Dedifferentiated amniotic fluid mesenchymal stem cell (primary cell): Measurements from ENCODE around the gene CLK2.
A peak's percentile ranks its signal among the peaks of the same experiment; 100 is the strongest.
"Not testable (repeated sequence)": the region's sequence is repeated elsewhere in the genome, so short reads cannot be mapped to it uniquely, and the experiment has no call there.

ENCODE experiments used
- DNase-seq: peaks from one replicate; pipeline ENCODE4 v3.0.0-alpha.2; 2016; ENCODE audit errors: extremely low spot score

The CLK2 gene

GRCh38 chr1:155242805-155243358, 30.4 kb downstream of the CLK2 start:
- DNase-seq: no peak

DNA sequence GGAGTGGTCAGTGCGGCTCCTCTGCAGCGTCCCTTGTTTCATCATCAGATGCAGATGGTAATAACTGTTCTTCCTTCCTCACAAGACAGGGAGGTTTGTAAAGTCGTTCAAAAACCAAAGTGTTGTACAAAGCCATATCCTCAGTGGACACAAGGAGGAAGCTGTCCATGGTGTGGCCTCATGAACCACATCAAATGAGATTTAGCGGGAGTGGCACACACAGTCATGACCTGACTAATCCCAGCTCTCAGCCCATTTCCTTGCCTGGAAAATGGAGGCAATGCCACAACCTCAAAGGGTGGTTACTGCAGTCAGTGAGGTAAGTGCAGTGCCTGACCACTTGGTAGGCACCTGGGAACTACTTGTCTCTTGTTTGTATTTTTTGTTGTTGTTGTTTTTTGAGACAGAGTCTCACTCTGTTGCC, 31.5 kb downstream of the CLK2 start:
- no peak for DNase-seq

DNA sequence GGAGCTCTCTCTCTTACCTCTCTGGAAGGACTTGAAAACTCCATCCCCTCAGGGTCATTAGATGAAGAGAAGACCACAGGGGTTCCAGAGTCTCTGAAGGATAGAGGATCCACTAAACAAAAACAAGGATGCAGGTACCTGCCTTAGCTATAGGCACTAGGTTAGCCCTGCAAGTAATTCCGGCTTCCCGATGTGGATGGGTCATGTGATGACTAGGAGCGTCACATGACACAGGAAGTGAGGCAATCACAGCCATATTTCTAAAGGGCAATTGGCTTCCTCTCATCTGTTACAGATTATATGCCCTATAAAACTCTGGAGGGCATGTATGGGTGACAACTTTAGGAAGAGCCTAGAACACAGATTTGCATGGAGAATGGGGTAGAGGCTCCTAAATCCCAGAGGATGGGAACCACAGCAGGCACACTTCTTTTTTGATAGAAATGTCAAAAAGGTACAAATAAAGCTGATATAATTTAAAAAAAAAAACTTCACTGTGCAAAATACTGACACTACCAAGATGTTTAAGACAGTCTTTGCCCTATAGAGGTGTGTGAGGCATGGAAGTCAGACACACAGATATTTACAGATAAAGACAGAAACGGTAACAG, 32.1 kb downstream of the CLK2 start:
- peak; percentile 82 for DNase-seq

DNA sequence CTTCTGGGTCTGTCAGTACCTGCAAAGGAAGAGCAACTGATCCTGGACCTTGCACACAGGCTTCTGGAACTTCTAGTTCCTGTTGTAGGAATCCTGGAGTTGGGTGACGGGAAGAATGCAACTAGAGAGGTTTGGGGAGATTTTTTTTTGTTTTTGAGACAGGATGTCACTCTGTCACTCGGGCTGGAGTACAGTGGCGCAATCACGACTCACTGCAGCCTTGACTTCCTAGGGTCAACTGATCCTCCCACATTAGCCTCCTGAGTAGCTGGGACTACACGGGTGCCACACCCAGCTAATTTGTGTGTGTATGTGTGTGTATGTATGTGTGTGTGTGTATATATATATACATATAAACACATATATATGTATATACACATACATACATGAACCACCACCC, 36.9 kb downstream of the CLK2 start:
- DNase-seq: no peak

DNA sequence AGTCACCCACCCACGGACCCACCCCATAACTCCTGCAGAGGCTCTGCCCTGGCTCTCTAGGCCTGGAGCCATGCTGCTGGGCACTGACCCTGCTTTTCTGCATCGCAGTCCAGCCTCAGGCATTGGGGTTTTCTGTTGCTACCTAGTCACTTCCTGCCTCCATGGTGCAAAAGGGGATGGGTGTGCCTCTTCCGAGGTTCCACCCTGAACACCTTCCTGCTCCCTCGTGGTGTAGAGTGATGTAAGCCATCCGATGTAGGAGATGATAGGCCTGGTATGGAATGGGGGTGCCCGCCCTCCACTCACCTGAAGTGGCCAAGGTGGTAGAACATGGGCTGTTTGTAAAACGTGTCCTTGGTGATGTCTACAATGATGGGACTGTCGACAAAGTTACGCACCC, 37.9 kb downstream of the CLK2 start:
- DNase-seq: not testable (repeated sequence)

DNA sequence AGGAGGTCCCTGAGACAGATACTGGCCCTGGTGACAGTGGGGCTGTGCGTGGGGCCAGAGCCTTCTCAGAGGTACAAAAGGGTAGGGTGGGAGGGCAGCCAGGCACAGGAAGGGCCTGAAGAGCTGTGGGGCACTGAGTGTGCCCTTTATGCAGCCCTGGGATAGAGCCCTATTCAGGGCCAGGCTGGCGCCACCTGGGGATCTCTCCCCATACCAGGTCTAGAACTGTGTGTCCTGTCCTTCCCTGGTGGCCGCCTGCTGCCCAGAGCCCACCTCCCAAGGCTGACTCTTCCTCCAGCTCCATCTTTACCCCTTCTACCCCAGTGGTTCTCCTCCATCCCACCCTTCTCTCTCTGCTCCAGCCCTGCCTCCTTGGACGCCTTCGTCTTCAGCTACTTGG, 39.8 kb downstream of the CLK2 start:
- DNase-seq: not testable (repeated sequence)

DNA sequence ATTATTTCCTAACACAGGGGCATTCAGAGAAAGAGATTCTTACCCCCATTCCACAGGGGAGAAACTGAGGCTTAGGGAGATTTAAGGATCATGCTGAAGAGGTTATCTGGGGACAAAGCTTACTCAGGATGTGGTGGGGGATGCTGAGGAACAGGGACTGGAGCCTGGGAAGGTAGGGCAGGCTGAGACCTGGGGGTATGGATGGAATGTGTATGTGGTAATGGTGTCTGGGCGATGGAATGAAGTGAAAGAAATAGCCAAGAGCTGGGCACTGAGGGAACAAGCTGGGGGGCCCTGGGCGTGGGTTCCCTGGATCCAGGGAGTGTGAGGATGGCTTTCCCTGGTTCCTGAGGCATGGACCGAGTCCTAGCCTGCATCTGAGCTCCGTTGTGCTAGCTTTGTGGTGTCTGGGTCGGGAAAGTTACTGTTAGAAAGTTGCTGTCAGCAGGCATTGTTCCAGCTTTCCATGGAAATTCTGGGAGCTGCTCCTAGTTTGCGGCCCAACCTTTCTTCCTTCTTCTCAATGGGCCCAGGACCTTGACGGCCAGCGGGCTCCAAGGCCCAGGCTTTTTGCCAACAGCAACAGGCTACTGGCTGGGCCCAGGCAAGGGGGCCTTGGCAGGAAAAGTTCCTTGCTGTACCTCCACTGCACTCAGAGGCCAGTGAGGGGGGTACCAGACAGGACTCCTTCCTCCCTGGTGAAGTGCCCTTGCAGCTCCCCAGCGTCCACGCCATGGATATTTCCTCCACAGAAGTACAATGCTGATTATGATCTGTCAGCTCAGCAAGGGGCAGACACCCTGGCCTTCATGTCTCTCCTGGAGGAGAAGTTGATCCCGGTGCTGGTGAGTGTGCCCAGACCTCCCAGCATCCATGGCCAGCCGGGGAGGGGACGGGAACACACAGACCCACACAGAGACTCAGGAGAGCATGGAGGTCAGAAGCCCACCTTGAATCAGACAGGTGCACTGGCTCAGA, 41.0 kb downstream of the CLK2 start:
- DNase-seq: not testable (repeated sequence)

DNA sequence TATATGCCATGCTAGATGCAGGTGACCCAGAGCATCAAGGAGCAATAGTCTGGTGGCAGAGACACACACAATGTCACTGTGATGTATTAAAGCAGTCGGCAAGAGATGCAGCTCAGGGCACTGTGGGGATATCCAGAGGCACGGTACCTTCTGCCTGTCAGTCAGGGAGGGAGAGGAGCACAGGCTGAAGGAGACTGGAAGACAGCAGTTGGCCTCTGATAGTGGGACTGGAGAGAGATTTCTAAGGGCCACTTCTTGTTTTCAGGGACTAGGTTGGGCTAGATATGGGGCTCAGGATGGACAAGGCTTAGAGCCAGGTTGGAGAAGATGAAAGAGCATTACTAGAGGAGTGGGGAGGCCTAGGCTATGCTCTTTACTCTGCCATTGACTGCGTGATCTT, 42.0 kb downstream of the CLK2 start:
- not testable (repeated sequence) for DNase-seq

GRCh38 chr1:155228096-155228427, 45.2 kb downstream of the CLK2 start:
- no peak for DNase-seq

DNA sequence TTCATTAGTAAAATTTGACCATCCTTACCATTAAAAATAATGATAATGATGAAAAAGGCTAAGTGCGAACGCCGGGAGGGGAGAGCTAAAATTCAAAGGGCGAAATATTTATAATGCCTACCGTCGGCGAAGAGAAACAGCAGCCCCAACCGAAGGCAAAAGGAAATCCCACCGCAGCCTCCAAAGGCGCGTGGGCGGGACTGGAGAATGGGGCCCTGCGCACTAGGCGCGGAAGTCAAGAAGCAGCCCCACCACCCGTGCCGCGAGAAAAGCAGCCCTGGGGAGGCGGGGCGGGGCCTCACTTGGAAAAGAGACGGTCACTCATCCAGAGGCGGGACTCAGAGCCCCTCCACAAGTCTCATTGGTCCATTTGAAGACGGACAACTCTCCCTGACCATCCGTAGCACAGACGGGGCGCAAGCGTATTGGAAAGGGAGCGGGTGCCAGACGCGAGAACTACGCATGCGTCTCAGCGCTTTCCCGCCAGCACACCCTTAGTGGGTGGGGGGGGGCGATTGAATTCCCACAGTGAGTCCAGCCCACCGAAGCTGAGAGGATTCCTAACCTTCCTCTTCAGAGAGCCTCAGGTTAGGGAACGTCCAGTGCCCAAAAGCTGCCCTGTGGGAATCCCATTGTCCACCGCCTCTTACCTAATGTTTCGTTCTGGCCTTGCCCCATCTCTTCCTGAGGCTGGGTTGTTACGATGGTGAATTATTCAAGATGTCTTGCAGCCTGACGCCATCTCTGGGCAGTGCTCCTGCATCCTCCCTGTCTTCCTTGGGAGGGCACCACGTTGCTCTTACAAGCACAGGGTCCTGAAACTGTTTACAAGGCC, 45.8 kb downstream of the CLK2 start:
- DNase-seq: peak; percentile 99

DNA sequence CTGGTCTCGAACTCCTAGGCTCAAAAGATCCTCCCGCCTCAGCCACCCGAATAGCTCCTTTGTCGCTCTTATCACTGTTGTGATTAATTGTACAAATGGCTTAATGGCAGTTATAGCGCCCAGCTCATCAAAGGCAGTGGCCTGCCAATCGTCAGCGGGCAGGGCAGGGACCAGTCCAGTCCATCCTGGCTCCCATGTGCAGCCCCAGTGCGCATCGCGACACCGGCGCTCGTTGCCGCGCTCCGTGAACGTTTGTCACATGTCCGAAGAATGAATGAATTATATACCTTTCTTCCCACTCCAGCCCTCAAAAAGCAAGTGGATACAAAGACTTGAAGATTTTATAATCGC, 46.4 kb downstream of the CLK2 start:
- DNase-seq: peak; percentile 34

GRCh38 chr1:155226188-155226909, 47.0 kb downstream of the CLK2 start:
- peak; percentile 59 for DNase-seq

DNA sequence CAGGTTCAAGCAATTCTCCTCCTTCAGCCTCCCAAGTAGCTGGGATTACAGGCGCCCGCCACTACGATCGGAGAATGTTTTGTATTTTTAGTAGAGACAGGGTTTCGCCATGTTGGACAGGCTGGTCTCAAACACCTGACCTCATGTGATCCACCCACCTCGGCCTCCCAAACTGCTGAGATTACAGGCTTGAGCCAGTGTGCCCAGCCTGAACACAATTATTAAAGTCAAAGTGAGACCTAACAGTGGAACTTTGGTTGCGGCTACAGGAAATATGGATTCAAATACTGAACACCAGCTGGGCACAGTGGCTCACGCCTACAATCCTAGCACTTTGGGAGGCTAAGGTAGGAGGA, 47.9 kb downstream of the CLK2 start:
- not testable (repeated sequence) for DNase-seq

GRCh38 chr1:155223047-155223446, 50.3 kb downstream of the CLK2 start:
- no peak for DNase-seq

DNA sequence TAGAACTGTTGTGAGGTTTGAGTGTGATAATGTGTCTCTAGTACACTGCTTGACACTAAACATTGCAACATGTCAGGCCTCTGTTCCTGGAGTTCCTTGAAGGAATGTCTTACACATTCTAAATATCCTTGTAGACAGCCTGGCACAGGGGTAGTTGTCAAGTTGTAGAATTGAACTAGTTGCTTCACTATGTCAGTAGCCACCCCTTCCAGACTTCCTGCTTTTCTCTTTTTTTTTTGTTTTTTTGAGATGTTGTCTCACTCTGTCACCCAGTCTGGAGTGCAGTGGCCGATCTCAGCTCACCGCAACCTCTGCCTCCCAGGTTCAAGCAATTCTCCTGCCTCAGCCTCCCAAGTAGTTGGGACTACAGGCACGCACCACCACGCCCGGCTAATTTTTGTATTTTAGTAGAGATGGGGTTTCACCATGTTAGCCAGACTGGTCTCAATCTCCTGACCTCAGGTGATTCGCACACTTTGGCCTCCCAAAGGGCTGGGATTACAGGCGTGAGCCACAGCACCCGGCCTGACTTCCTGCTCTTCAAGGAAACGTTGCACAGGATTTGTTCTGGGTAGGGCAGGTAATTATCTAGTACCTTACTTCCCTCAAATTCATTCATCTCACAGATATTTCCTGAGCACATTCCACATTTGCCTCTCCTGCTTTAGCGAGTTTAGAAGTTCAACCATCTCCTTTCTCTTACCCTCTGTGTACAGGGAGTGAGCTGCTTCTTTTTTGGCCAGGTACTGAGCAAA, 52.9 kb downstream of the CLK2 start:
- DNase-seq: not testable (repeated sequence)

DNA sequence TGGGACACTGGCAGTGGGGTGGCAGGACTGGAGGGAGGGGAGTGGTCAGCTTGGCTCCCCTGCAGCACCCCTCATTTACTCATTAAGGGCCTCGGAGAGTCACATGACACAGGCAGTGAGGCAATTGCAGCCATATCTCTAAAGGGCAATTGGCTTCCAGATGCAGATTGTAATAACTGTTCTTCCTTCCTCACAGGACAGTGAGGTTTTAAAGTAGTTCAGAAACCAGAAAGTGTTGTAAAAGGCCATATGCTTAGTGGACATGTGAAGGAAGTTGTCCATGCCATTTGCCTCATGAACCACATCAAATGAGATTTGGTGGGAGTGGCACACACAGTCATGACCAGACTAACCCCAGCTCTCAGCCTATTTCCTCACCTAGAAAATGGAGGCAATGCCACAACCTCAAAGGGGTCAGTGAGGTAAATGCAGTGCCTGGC, 53.7 kb downstream of the CLK2 start:
- DNase-seq: no peak

DNA sequence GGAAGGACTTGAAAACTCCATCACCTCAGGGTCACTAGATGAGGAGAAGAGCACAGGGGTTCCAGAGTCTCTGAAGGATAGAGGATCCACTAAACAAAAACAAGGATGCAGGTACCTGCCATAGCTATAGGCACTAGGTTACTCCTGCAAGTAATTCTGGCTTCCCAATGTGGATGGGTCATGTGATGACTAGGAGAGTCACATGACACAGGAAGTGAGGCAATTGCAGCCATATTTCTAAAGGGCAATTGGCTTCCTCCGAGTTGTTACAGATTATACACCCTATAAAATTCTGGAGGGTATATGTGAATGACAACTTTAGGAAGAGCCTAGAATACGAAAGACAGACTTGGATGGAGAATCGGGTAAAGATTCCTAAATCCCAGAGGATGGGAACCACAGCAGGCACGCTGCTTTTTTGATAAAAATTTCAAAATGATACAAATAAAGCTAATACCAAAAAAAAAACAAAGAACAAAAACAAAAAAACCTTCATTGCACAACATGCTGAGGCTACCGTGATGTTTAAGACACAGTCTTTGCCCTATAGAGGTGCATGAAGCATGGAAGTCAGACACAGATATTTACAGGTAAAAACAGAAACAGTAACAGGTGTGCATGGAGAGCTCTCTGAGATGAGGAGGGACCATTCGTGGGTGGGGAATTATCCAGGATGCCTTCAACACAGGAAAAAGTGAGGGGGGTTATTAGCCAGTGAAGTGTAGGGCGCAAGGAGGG, 54.3 kb downstream of the CLK2 start:
- peak; percentile 42 for DNase-seq

- DNase-seq: not testable (repeated sequence)
Observed at GRCh38 chr1:155214702-155215101, 58.6 kb downstream of the CLK2 start.
